Activated CD4-positive, alpha-beta T cell treated with anti-CD3 and anti-CD28 coated beads, Interleukin-2, amount 10 ng/mL, durations not matched to agents 24 days and 14 days (primary cell): Measurements from ENCODE around the gene DENND2A. TPM values are rescaled to one million over a fixed set of nuclear protein-coding genes. Genes with fewer than 3 reads are reported as not detected.
"Not testable (repeated sequence)": the region's sequence is repeated elsewhere in the genome, so short reads cannot be mapped to it uniquely, and the experiment has no call there.

Experiments
- DNase-seq: peaks from one replicate; pipeline ENCODE4 v3.0.0; 2022
- H3K27ac Mint-ChIP-seq: one replicate; pipeline ENCODE4 v1.8.0; 2022; ENCODE audit warnings: mild to moderate bottlenecking, mixed read lengths
- H3K27me3 Mint-ChIP-seq: one replicate; pipeline ENCODE4 v1.8.0; 2022; ENCODE audit warnings: mixed read lengths
- H3K36me3 Mint-ChIP-seq: one replicate; pipeline ENCODE4 v1.8.0; 2022; ENCODE audit warnings: low read depth, mild to moderate bottlenecking, mixed read lengths
- H3K4me1 Mint-ChIP-seq: one replicate; pipeline ENCODE4 v1.8.0; 2021; ENCODE audit warnings: mixed read lengths
- H3K4me3 Mint-ChIP-seq: one replicate; pipeline ENCODE4 v1.8.0; 2022; ENCODE audit warnings: mild to moderate bottlenecking, moderate library complexity, mixed read lengths
- H3K9me3 Mint-ChIP-seq: one replicate; pipeline ENCODE4 v1.8.0; 2021; ENCODE audit warnings: mixed read lengths
- intact Hi-C: fragments of 100-400 bp; cut with micrococcal nuclease; formaldehyde crosslinking; loops from one replicate; pipeline ENCODE4 v1.15.1; 2023
- total RNA-seq: library from RNA; stranded (reverse); gene quantifications from 2 replicates; pipeline ENCODE4 v1.2.3, GENCODE V29; 2022

DENND2A gene
- total RNA-seq, 1 donor from 2014 or later, result not detected

- no peaks in the 10 kb centered on the region for H3K36me3 Mint-ChIP-seq
- no peaks in the 10 kb centered on the region for H3K9me3 Mint-ChIP-seq
- no peak overlapping the region for H3K27ac Mint-ChIP-seq
- intact Hi-C loops, result no loop called here
- no peak for DNase-seq
- H3K4me1 Mint-ChIP-seq, result no peaks in the 10 kb centered on the region
- H3K27me3 Mint-ChIP-seq, result peaks cover 6% of the 10 kb centered on the region
- no peak overlapping the region for H3K4me3 Mint-ChIP-seq
These were observed 53.4 kb downstream of the DENND2A start for GRCh38 chr7:140587243-140587642.

- Mint-ChIP-seq H3K4me1 (no peaks in the 10 kb centered on the region), H3K27ac (no peak overlapping the region), H3K27me3 (peaks cover 6% of the 10 kb centered on the region), H3K36me3 (no peaks in the 10 kb centered on the region), H3K4me3 (no peak overlapping the region), H3K9me3 (no peaks in the 10 kb centered on the region)
- intact Hi-C loops, result no loop called here
- DNase-seq, result no peak
These were observed 54.1 kb downstream of the DENND2A start for GRCh38 chr7:140586516-140586915.

GRCh38 chr7:140585333-140585732 is 55.3 kb downstream of the DENND2A start:
- H3K4me1 Mint-ChIP-seq, result no peaks in the 10 kb centered on the region
- H3K27ac Mint-ChIP-seq, result no peak overlapping the region
- no peaks in the 10 kb centered on the region for H3K36me3 Mint-ChIP-seq

GRCh38 chr7:140584195-140584851 is 56.3 kb downstream of the DENND2A start:
- DNase-seq, result no peak
- H3K27me3 Mint-ChIP-seq, result peaks cover 6% of the 10 kb centered on the region
- no peaks in the 10 kb centered on the region for H3K4me1 Mint-ChIP-seq
- H3K4me3 Mint-ChIP-seq, result no peak overlapping the region
- no peaks in the 10 kb centered on the region for H3K9me3 Mint-ChIP-seq
- no peak overlapping the region for H3K27ac Mint-ChIP-seq
- intact Hi-C loops, result no loop called here
- H3K36me3 Mint-ChIP-seq, result no peaks in the 10 kb centered on the region

More at GRCh38 chr7:140585333-140585732, 55.3 kb downstream of the DENND2A start:
- Mint-ChIP-seq H3K27me3 (peaks cover 6% of the 10 kb centered on the region), H3K4me3 (no peak overlapping the region), H3K9me3 (no peaks in the 10 kb centered on the region)
- DNase-seq, result no peak
- intact Hi-C loops, result no loop called here

GRCh38 chr7:140581411-140581810 is 59.2 kb downstream of the DENND2A start:
- no peaks in the 10 kb centered on the region for H3K4me1 Mint-ChIP-seq
- intact Hi-C loops, result no loop called here
- DNase-seq, result no peak
- no peak overlapping the region for H3K4me3 Mint-ChIP-seq
- no peaks in the 10 kb centered on the region for H3K36me3 Mint-ChIP-seq
- no peaks in the 10 kb centered on the region for H3K9me3 Mint-ChIP-seq
- H3K27ac Mint-ChIP-seq, result no peak overlapping the region
- peaks cover 6% of the 10 kb centered on the region for H3K27me3 Mint-ChIP-seq

GRCh38 chr7:140577651-140578050 is 63.0 kb downstream of the DENND2A start:
- DNase-seq, result no peak
- H3K27me3 Mint-ChIP-seq, result peaks cover 18% of the 10 kb centered on the region
- intact Hi-C loops, result no loop called here
- H3K9me3 Mint-ChIP-seq, result no peaks in the 10 kb centered on the region
- no peak overlapping the region for H3K4me3 Mint-ChIP-seq
- no peaks in the 10 kb centered on the region for H3K36me3 Mint-ChIP-seq
- no peak overlapping the region for H3K27ac Mint-ChIP-seq
- H3K4me1 Mint-ChIP-seq, result no peaks in the 10 kb centered on the region

- Mint-ChIP-seq H3K4me3 (no peak overlapping the region), H3K4me1 (no peaks in the 10 kb centered on the region), H3K27ac (no peak overlapping the region), H3K36me3 (no peaks in the 10 kb centered on the region), H3K27me3 (peaks cover 19% of the 10 kb centered on the region), H3K9me3 (no peaks in the 10 kb centered on the region)
- intact Hi-C loops, result no loop called here
- DNase-seq, result no peak
These were observed 64.0 kb downstream of the DENND2A start for GRCh38 chr7:140576589-140576988.

- Mint-ChIP-seq H3K36me3 (no peaks in the 10 kb centered on the region), H3K27me3 (peaks cover 14% of the 10 kb centered on the region), H3K4me3 (no peak overlapping the region), H3K4me1 (no peaks in the 10 kb centered on the region), H3K27ac (no peak overlapping the region), H3K9me3 (no peaks in the 10 kb centered on the region)
- no peak for DNase-seq
- intact Hi-C loops, result no loop called here
These were observed 69.0 kb downstream of the DENND2A start for GRCh38 chr7:140571538-140572122.

- no peaks in the 10 kb centered on the region for H3K9me3 Mint-ChIP-seq
- intact Hi-C loops, result no loop called here
- H3K27ac Mint-ChIP-seq, result no peak overlapping the region
- no peaks in the 10 kb centered on the region for H3K4me1 Mint-ChIP-seq
- no peak overlapping the region for H3K4me3 Mint-ChIP-seq
- no peaks in the 10 kb centered on the region for H3K36me3 Mint-ChIP-seq
- no peak for DNase-seq
- H3K27me3 Mint-ChIP-seq, result peaks cover 13% of the 10 kb centered on the region
These were observed 70.5 kb downstream of the DENND2A start for GRCh38 chr7:140570120-140570519.

- H3K4me1 Mint-ChIP-seq, result no peaks in the 10 kb centered on the region
- no peaks in the 10 kb centered on the region for H3K36me3 Mint-ChIP-seq
- no peaks in the 10 kb centered on the region for H3K9me3 Mint-ChIP-seq
- H3K27me3 Mint-ChIP-seq, result peaks cover 6% of the 10 kb centered on the region
- H3K4me3 Mint-ChIP-seq, result no peak overlapping the region
- no peak for DNase-seq
- H3K27ac Mint-ChIP-seq, result no peak overlapping the region
- intact Hi-C loops, result no loop called here
These were observed 72.4 kb downstream of the DENND2A start for GRCh38 chr7:140568021-140568813.

- intact Hi-C loops, H3K27ac Mint-ChIP-seq, H3K9me3 Mint-ChIP-seq, H3K4me3 Mint-ChIP-seq, DNase-seq, H3K36me3 Mint-ChIP-seq, H3K4me1 Mint-ChIP-seq, H3K27me3 Mint-ChIP-seq: not testable (repeated sequence)
These were observed 74.4 kb downstream of the DENND2A start for GRCh38 chr7:140566186-140566585.

- DNase-seq, intact Hi-C loops, H3K27ac Mint-ChIP-seq, H3K27me3 Mint-ChIP-seq, H3K4me1 Mint-ChIP-seq, H3K4me3 Mint-ChIP-seq, H3K36me3 Mint-ChIP-seq, H3K9me3 Mint-ChIP-seq: not testable (repeated sequence)
These were observed 74.9 kb downstream of the DENND2A start for GRCh38 chr7:140565761-140566160.

- H3K4me3 Mint-ChIP-seq, result no peak overlapping the region
- intact Hi-C loops, result no loop called here
- H3K9me3 Mint-ChIP-seq, result no peaks in the 10 kb centered on the region
- peaks cover 2% of the 10 kb centered on the region for H3K27me3 Mint-ChIP-seq
- no peaks in the 10 kb centered on the region for H3K36me3 Mint-ChIP-seq
- H3K27ac Mint-ChIP-seq, result no peak overlapping the region
- no peak for DNase-seq
- no peaks in the 10 kb centered on the region for H3K4me1 Mint-ChIP-seq
These were observed 76.0 kb downstream of the DENND2A start for GRCh38 chr7:140564643-140565042.

- intact Hi-C loops, result no loop called here
- no peak for DNase-seq
- H3K4me3 Mint-ChIP-seq, result no peak overlapping the region
- peaks cover 2% of the 10 kb centered on the region for H3K27me3 Mint-ChIP-seq
- H3K36me3 Mint-ChIP-seq, result no peaks in the 10 kb centered on the region
- H3K27ac Mint-ChIP-seq, result no peak overlapping the region
- H3K4me1 Mint-ChIP-seq, result no peaks in the 10 kb centered on the region
- no peaks in the 10 kb centered on the region for H3K9me3 Mint-ChIP-seq
These were observed 77.6 kb downstream of the DENND2A start for GRCh38 chr7:140562926-140563481.
